ENCODE results near the gene METAP2.

Gene METAP2

DNA sequence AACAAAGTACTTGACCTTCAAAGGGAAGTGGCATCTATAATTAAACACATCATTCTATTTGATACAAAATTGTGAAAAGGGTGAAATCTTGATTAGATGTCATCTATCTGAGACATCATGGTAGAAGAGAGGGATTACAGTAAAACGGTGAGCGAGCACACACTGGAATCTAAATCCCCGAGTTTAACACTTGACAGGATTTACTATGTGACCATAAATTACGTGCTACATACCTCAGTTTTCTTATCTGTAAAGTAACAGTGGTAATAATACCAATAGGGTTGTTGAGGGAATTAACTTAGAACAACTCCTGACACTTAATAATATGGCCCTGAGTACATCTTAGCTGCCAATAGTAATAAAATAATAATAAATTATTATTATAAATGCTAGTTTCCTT lies 64.1 kb downstream of the METAP2 start:
- H3K4me1 ChIP-seq (ENCODE audit: control insufficient read depth, insufficient read depth, low read length): 0 out of 2 replicates have a peak, but pooled peaks cover 4% of the 10 kb centered on the region
- H3K27ac ChIP-seq (ENCODE audit: extremely low read depth, low read depth, low read length): no peak overlapping the region
- POLR2A ChIA-PET: interaction anchor here (1.2 kb wide), 1 partner anchor 65 kb away, joined by 4 read pairs; no protein-coding TSS in a partner anchor
- CTCF ChIA-PET: interaction anchor here (0.7 to 5.5 kb wide), 5 partner anchors 17 to 421 kb away, joined by 3 to 54 read pairs (median 4); no protein-coding TSS in a partner anchor
- no peaks in the 10 kb centered on the region for H3K9me3 ChIP-seq (ENCODE audit: control insufficient read depth, insufficient read depth, low read depth, low read length)
- TF ChIP-seq, protein P1, sequence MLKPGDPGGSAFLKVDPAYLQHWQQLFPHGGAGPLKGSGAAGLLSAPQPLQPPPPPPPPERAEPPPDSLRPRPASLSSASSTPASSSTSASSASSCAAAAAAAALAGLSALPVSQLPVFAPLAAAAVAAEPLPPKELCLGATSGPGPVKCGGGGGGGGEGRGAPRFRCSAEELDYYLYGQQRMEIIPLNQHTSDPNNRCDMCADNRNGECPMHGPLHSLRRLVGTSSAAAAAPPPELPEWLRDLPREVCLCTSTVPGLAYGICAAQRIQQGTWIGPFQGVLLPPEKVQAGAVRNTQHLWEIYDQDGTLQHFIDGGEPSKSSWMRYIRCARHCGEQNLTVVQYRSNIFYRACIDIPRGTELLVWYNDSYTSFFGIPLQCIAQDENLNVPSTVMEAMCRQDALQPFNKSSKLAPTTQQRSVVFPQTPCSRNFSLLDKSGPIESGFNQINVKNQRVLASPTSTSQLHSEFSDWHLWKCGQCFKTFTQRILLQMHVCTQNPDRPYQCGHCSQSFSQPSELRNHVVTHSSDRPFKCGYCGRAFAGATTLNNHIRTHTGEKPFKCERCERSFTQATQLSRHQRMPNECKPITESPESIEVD (tag by site-specific recombination; IDR thresholded peaks at IDR 0.05): peak; percentile 66
- TF ChIP-seq, protein P2, sequence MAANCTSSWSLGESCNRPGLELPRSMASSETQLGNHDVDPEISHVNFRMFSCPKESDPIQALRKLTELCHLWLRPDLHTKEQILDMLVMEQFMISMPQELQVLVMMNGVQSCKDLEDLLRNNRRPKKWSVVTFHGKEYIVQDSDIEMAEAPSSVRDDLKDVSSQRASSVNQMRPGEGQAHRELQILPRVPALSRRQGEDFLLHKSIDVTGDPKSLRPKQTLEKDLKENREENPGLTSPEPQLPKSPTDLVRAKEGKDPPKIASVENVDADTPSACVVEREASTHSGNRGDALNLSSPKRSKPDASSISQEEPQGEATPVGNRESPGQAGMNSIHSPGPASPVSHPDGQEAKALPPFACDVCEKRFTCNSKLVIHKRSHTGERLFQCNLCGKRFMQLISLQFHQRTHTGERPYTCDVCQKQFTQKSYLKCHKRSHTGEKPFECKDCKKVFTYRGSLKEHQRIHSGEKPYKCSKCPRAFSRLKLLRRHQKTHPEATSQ (tag by site-specific recombination; IDR thresholded peaks at IDR 0.05): no peak
- no peak overlapping the region for H3K4me3 ChIP-seq (ENCODE audit: low read depth, low read length)
- H3K36me3 ChIP-seq (ENCODE audit: control insufficient read depth in 2 of 2, insufficient read depth in 1 of 2, low read length in 2 of 2): no peaks in the 10 kb centered on the region

DNA sequence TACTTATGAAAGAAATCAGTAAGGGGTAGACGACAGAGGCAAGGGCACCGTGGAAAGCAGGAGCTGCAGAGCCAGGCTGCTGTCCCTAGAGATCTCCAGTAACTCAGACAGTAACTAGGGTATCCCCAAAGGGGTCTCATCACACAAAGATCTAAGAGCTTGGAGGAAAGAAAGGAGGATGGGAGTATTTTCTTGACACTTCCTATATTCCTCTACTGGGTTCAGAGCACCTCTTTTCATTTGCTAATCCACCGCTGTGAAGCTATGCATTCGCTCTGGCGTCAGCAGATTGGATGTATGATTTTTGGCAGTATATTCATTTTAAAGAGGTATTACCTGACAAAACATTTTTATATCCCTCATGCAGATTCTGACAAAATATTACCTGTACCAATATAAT lies 64.7 kb downstream of the METAP2 start:
- no peak overlapping the region for H3K27ac ChIP-seq (ENCODE audit: extremely low read depth, low read depth, low read length)
- H3K4me1 ChIP-seq (ENCODE audit: control insufficient read depth, insufficient read depth, low read length): 0 out of 2 replicates have a peak, but pooled peaks cover 4% of the 10 kb centered on the region
- no peak overlapping the region for H3K4me3 ChIP-seq (ENCODE audit: low read depth, low read length)
- no peaks in the 10 kb centered on the region for H3K36me3 ChIP-seq (ENCODE audit: control insufficient read depth in 2 of 2, insufficient read depth in 1 of 2, low read length in 2 of 2)
- POLR2A ChIA-PET: interaction anchor here (0.6 to 1.2 kb wide), 2 partner anchors 35 to 65 kb away, joined by 4 to 9 read pairs; no protein-coding TSS in a partner anchor
- no peaks in the 10 kb centered on the region for H3K9me3 ChIP-seq (ENCODE audit: control insufficient read depth, insufficient read depth, low read depth, low read length)
- CTCF ChIA-PET: interaction anchor here (0.6 to 5.5 kb wide), 10 partner anchors 9 to 993 kb away, joined by 3 to 54 read pairs (median 4); no protein-coding TSS in a partner anchor
- no peak for TF ChIP-seq ZNF585B (tag by site-specific recombination; IDR thresholded peaks at IDR 0.05)
- 0 out of 2 replicates have a peak, but pooled peaks have one; percentile 30 for TF ChIP-seq ZBTB48 (tag by site-specific recombination; IDR thresholded peaks at IDR 0.05)

DNA sequence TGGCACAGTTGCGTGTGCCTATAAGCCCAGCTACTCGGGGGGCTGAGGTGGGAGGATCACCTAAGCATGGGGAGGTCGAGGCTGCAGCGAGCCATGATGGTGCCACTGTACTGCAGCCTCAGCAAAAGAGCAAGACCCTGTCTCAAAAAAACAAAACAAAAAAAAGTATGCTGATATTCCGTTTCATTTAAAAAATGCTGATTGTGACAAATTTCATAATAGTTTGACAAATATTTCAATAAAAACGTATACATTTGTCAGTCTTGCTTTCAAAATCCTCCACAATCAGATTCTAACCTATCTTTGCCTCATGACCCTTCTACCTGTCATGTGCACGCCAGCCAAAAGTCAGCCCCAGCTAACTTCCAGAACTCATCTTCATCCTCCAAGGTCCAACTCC lies 67.5 kb downstream of the METAP2 start:
- peaks cover 13% of the 10 kb centered on the region; the same call in 1 of the 2 replicates for H3K4me1 ChIP-seq (ENCODE audit: control insufficient read depth, insufficient read depth, low read length)
- H3K36me3 ChIP-seq (ENCODE audit: control insufficient read depth in 2 of 2, insufficient read depth in 1 of 2, low read length in 2 of 2): no peaks in the 10 kb centered on the region
- H3K9me3 ChIP-seq (ENCODE audit: control insufficient read depth, insufficient read depth, low read depth, low read length): no peaks in the 10 kb centered on the region
- POLR2A ChIA-PET: no interaction called here
- H3K4me3 ChIP-seq (ENCODE audit: low read depth, low read length): no peak overlapping the region
- CTCF ChIA-PET: no interaction called here
- no peak overlapping the region for H3K27ac ChIP-seq (ENCODE audit: extremely low read depth, low read depth, low read length)
- TF ChIP-seq ZNF514 (tag by site-specific recombination; IDR thresholded peaks at IDR 0.05) (no peak), HOXA7 (CRISPR knock-in tag; IDR thresholded peaks at IDR 0.05; ENCODE audit: borderline replicate concordance) (no peak), ZNF146 (tag by site-specific recombination; IDR thresholded peaks at IDR 0.05) (no peak), ZNF610 (tag by site-specific recombination; IDR thresholded peaks at IDR 0.05; ENCODE audit: borderline replicate concordance) (no peak), ZBTB7A (tag by site-specific recombination; IDR thresholded peaks at IDR 0.05; ENCODE audit: low read depth) (no peak), ZNF558 (tag by site-specific recombination; IDR thresholded peaks at IDR 0.05) (no peak), ZNF629 (tag by site-specific recombination; IDR thresholded peaks at IDR 0.05) (no peak), SP2 (tag by site-specific recombination; IDR thresholded peaks at IDR 0.05) (no peak), ZBTB1 (tag by site-specific recombination; IDR thresholded peaks at IDR 0.05) (no peak), ZNF354C (tag by site-specific recombination; IDR thresholded peaks at IDR 0.05; ENCODE audit: borderline replicate concordance, low read depth) (no peak)
- TF ChIP-seq, protein P3, sequence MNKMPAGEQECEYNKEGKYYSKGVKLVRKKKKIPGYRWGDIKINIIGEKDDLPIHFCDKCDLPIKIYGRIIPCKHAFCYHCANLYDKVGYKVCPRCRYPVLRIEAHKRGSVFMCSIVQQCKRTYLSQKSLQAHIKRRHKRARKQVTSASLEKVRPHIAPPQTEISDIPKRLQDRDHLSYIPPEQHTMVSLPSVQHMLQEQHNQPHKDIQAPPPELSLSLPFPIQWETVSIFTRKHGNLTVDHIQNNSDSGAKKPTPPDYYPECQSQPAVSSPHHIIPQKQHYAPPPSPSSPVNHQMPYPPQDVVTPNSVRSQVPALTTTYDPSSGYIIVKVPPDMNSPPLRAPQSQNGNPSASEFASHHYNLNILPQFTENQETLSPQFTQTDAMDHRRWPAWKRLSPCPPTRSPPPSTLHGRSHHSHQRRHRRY (tag by site-specific recombination; IDR thresholded peaks at IDR 0.05): no peak
- TF ChIP-seq, protein P4, sequence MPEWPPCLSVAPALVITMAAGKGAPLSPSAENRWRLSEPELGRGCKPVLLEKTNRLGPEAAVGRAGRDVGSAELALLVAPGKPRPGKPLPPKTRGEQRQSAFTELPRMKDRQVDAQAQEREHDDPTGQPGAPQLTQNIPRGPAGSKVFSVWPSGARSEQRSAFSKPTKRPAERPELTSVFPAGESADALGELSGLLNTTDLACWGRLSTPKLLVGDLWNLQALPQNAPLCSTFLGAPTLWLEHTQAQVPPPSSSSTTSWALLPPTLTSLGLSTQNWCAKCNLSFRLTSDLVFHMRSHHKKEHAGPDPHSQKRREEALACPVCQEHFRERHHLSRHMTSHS (tag by site-specific recombination; IDR thresholded peaks at IDR 0.05): no peak
- TF ChIP-seq, protein P5, sequence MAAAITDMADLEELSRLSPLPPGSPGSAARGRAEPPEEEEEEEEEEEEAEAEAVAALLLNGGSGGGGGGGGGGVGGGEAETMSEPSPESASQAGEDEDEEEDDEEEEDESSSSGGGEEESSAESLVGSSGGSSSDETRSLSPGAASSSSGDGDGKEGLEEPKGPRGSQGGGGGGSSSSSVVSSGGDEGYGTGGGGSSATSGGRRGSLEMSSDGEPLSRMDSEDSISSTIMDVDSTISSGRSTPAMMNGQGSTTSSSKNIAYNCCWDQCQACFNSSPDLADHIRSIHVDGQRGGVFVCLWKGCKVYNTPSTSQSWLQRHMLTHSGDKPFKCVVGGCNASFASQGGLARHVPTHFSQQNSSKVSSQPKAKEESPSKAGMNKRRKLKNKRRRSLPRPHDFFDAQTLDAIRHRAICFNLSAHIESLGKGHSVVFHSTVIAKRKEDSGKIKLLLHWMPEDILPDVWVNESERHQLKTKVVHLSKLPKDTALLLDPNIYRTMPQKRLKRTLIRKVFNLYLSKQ (tag by site-specific recombination; IDR thresholded peaks at IDR 0.05; ENCODE audit: borderline replicate concordance): no peak
- TF ChIP-seq, protein P6, sequence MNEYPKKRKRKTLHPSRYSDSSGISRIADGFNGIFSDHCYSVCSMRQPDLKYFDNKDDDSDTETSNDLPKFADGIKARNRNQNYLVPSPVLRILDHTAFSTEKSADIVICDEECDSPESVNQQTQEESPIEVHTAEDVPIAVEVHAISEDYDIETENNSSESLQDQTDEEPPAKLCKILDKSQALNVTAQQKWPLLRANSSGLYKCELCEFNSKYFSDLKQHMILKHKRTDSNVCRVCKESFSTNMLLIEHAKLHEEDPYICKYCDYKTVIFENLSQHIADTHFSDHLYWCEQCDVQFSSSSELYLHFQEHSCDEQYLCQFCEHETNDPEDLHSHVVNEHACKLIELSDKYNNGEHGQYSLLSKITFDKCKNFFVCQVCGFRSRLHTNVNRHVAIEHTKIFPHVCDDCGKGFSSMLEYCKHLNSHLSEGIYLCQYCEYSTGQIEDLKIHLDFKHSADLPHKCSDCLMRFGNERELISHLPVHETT (tag by site-specific recombination; IDR thresholded peaks at IDR 0.05): no peak
- TF ChIP-seq, protein P7, sequence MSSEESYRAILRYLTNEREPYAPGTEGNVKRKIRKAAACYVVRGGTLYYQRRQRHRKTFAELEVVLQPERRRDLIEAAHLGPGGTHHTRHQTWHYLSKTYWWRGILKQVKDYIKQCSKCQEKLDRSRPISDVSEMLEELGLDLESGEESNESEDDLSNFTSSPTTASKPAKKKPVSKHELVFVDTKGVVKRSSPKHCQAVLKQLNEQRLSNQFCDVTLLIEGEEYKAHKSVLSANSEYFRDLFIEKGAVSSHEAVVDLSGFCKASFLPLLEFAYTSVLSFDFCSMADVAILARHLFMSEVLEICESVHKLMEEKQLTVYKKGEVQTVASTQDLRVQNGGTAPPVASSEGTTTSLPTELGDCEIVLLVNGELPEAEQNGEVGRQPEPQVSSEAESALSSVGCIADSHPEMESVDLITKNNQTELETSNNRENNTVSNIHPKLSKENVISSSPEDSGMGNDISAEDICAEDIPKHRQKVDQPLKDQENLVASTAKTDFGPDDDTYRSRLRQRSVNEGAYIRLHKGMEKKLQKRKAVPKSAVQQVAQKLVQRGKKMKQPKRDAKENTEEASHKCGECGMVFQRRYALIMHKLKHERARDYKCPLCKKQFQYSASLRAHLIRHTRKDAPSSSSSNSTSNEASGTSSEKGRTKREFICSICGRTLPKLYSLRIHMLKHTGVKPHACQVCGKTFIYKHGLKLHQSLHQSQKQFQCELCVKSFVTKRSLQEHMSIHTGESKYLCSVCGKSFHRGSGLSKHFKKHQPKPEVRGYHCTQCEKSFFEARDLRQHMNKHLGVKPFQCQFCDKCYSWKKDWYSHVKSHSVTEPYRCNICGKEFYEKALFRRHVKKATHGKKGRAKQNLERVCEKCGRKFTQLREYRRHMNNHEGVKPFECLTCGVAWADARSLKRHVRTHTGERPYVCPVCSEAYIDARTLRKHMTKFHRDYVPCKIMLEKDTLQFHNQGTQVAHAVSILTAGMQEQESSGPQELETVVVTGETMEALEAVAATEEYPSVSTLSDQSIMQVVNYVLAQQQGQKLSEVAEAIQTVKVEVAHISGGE (tag by site-specific recombination; conservative IDR thresholded peaks at IDR 0.05; ENCODE audit: low read depth): no peak

Data from HEK293 (cell line).